ENCODE data around the gene SYPL2.

SYPL2 gene

DNA sequence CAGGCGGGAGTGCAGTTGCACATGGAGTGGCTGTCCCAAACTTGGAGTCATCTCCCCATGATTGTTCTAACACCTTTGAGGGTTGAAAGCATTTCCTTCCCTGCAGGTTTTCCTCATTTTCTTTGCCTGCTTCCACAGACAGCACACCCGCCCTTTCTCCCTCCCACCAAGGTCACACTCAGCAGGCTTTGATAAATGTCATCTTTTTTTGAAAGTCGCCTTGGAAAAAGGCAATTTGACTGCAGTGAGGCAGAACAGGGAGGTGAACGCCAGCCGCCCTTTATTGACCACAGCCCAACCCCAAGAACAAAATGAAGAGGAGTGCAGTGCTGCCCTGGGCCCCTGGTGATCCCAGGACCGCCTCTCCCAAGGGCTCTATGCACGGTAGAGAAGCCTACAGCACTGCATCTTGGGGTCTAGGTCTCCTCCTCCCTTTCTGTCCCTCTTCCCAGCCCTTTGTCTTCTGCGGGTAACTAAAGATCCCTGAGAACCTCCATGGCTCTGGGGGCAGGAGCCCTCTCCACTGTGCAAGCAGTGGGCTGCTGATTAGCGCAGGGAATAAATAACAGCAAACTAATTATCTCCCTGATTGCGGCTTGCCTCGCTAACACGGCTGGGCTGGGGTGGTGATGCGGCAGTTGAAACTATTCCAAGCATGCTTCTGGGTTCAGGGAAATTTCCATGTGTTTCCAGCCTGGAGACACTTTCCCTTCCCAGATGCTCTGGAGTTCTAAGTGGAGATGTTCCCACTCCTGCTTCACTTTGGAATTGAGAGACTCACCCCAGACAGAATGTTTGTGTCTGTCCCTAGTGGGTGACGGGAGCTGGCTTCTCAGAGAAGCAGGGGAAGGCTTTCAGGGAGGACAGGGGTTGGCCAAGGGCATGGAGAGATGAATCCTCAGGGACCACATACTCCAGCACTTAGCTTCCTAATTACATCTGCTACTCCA, 54.9 kb downstream of the SYPL2 start:
- no peak for DNase-seq

DNA sequence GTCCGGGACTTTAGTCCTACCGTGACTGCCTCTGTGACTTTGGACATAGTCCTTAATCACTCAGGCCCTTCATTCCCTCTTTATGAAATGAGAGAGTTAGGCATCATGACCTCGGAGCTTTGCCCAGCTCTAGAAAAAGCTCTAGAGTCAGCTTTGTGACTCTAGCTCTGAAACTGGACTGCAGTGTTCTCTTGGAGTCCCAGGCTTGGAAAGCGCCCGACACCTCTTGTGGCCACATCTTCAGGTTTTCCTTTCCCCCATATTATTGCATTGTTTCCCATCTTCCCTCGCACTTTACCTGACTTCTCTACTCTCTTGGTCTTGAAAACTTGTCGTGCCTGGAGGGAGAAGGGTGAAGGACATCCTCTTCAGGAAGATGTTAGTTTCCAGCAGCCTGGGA, 55.7 kb downstream of the SYPL2 start:
- DNase-seq, result no peak

DNA sequence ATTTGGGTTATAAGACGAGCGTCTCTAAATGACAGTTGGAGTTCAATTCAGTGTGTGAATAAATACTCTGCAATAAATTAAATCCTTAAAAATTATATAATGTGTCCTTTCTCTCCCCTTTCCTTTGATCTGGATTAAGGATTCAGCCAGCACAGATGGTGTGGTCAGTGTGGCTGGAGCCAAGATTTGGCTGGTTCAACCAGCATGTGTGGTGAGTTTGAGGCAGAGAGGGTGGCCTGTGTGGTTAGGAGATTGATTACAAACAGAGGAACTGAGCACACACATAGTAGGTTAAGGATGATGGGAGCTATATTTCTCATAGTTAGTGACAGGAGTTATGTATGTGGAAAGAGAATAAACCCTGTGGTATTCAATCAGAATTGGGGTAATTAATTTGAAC, 57.4 kb downstream of the SYPL2 start:
- DNase-seq, result no peak

DNA sequence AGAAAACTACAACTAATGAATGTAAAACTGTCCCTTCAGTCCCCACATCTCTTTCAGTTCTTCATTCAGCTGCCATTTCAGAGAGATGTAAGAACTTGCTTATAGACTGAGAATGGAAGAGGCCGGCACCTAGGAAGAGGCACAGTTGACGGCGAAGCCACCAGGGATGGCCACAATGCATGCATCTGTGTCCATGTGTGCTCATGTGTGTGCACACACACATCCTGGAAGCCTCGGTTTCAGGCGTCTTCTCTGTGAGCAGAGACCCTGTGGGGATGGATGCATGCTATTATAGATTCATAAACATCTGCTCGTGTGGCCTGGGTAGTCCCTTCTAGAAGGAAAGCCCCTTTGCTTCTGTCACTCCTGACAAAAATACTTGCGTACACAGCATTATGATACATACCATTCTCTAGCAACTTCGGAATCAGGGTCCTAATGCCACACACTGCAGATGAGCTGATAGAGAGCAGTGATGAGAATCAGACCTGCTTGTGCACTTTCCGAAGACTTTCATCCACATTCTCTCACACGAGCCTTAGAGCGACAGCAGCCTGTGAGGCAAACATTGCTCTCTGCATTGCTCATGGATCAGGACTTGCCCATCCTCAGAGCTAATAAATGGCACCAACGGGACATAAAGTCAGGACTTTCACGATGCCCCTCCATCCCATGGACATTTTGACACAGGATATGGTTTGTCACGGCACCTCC, 60.9 kb downstream of the SYPL2 start:
- no peak for DNase-seq

DNA sequence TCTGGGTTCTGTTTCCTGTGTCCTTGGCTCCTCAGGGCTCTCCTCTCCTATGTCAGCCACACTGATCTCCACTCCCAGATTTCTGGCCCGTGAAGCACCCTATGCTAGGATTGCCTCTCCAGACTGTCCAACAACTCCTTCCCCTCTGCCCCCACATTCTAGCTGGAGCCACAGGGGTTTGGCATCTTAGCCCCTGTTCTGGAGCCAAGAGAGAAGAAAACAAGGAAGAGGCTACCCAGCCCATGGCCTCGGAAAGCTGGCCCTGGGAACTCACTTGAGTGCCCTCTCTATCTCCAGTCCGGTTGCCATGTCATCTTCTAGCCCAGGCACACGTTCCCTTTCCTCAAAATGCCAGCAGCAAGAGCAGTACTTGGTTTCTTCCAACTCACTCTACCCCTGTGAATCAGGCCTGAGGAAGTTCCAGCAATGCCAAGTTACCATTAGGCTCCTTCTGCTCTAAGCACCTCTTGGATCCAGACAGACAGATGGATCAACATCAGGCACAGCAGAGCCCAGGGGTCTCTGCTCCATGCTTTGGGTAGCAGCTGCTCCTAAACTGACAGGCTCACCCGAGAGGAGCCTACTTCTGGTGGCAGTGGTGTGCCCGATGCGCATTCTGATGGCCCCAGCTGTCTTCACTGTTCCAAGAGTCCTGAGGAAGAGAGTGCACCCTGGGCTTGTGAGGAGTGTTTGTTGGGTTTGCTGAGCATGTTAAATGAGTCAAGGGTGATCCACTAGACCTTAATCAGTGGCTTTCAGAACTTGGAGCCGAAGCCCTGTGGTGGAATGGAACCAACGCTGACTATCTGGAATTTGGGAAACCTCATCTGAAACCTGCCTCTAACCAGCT, 61.7 kb downstream of the SYPL2 start:
- no peak for DNase-seq

DNA sequence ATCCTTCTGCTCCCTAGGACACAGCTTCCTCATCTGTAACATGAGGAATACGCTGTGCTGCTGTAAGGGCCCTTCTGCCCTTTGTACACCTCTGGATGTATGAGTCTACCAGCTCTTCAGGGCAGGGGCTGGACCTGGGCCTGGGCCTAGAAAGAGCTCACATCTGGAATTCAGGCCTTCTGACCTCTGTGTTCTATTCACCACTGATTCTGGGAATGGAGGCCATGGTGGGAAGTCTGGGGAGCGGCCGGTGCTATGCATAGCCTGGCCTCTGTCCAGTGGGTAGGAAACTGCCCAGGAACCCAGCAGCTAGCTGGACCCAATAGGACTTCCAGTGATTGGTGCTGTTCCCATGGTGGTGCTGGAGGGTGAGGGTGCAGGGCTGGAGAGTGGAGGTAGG, 62.4 kb downstream of the SYPL2 start:
- DNase-seq, result no peak

DNA sequence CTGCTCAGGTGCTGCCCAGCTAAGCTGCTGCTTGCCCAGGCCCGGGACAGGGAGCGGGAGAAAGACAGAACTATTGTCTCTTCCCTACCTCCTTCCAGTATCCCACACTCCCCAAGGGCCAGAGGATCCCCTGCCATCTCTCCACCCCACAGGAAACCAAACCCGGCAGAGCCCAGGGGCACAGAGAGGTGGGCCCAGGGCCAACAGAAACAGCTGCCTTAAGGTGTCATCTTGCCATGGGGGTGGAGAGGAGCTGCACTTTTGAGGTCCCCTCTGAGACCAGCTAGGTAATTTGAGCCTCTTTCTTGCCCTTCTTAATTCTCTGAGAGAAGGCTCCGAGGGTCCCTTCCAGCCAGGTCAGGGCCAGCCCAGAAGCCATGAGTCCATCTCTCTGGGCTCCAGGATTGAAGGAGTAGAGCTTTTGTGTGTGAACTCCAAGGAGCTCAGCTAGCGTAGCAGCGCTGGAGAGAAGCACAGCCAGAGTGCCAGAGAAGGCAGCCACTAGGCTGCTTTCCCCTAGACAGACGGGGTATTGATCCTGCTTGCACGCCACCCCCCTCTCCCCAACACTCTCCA, 63.6 kb downstream of the SYPL2 start:
- DNase-seq, result no peak

DNA sequence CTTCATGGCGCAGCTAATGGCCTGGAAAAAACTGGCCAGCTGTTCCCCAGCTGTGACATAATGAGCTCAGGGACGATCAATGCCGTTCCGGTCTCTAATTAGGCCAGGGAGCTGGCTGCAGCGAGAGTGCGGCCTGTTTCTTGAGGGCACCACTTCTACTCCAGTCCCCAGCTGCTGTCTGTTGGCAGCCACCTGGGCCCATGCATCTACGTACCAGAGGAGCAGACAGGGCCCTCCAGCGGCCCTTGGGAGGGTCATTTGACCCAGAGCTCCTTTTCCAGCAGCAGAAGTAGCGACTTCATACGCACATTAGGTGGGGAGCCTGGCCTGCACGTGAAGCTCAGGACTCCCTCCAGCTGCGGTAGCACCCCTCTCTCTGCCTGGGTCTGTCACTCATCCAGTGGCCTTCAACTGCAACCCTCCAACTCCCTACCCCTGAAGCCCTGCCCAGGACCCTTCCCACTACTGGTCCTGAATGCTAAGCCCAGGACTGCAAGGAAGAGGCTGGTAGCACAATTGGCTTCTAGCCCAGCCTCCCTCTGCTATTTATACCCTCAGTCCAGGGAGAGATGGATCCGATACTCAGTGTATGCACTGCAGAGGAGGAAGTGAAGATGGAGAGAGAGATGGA, 64.2 kb downstream of the SYPL2 start:
- DNase-seq, result no peak

DNA sequence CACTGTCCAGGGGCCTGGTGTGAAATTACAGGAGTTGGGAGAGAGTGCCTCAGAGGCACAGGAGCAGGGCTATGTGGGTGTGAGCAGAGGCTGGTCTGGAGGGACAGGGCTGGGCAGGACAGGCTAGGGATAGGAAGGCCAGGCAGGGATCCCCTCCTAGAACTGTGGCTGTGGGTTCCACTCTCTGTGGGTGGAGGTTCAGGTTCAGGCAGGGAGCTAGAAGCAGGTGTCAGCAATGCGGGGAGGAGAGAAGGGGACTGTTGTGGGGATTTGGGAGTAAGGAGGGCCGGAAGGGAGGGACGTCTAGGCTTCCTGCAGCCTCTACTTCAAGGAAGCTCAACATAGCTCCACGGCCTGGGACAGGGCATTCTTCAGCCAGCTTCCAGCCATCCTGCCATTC, 65.0 kb downstream of the SYPL2 start:
- no peak for DNase-seq

All from activated naive CD4-positive, alpha-beta T cell treated with anti-CD3 and anti-CD28 coated beads, Interleukin-2, amount 50 U/mL, for 16 hours (primary cell).